GM18498 (cell line): Measurements from ENCODE around the gene ATP4B.

Experiments
- ATAC-seq: cut with Tn5 transposase; IDR thresholded peaks from one replicate; pipeline ENCODE4 v1.9.1; 2021; ENCODE audit warnings: mild to moderate bottlenecking, moderate library complexity; ENCODE audit not compliant: unreplicated experiment

ATP4B gene

GRCh38 chr13:113657851-113658741 lies at the start of gene ATP4B:
TSS of gene ATP4B (minus strand) at chr13:113658198. CDS start at chr13:113658144, 54 bp downstream.
- ATAC-seq: no peak

GRCh38 chr13:113672002-113672651 lies 14.1 kb upstream of the ATP4B start:
- ATAC-seq: no peak

GRCh38 chr13:113671066-113672001 lies 13.3 kb upstream of the ATP4B start:
- no peak for ATAC-seq

- no peak for ATAC-seq
These were observed 12.5 kb upstream of the ATP4B start for GRCh38 chr13:113670541-113670940.

- ATAC-seq: no peak
These were observed 11.8 kb upstream of the ATP4B start for GRCh38 chr13:113669755-113670341.

GRCh38 chr13:113669231-113669754 lies 11.3 kb upstream of the ATP4B start:
- no peak for ATAC-seq

GRCh38 chr13:113668491-113668971 lies 10.5 kb upstream of the ATP4B start:
- no peak for ATAC-seq

GRCh38 chr13:113667771-113668490 lies 9.9 kb upstream of the ATP4B start:
- ATAC-seq: no peak

GRCh38 chr13:113666951-113667701 lies 9.1 kb upstream of the ATP4B start, which contains the start of gene GRK1:
TSS of gene GRK1 (plus strand) at chr13:113667219. CDS start at chr13:113667387, 168 bp downstream.
- no peak for ATAC-seq

GRCh38 chr13:113666329-113666670 lies 8.3 kb upstream of the ATP4B start:
- no peak for ATAC-seq

- ATAC-seq: no peak
These were observed 7.8 kb upstream of the ATP4B start for GRCh38 chr13:113665597-113666328.

GRCh38 chr13:113664751-113665596 lies 7.0 kb upstream of the ATP4B start:
- no peak for ATAC-seq

GRCh38 chr13:113663934-113664333 lies 5.9 kb upstream of the ATP4B start:
- ATAC-seq: no peak

- ATAC-seq: no peak
These were observed 3.5 kb upstream of the ATP4B start for GRCh38 chr13:113661509-113661908.

- no peak for ATAC-seq
These were observed 2.1 kb upstream of the ATP4B start for GRCh38 chr13:113660066-113660465.

- no peak for ATAC-seq
These were observed 1.3 kb upstream of the ATP4B start for GRCh38 chr13:113659337-113659736.

GRCh38 chr13:113658836-113659235 lies 838 bp upstream of the ATP4B start:
- ATAC-seq: no peak
